Right ventricle myocardium superior (tissue), 1 donor: ENCODE results near the gene LRCH4. TPM values are rescaled to one million over a fixed set of nuclear protein-coding genes. Genes with fewer than 3 reads are reported as not detected.
A peak's percentile ranks its signal among the peaks of the same experiment; 100 is the strongest.

ENCODE experiments used
- ATAC-seq: fragments of 200-7000 bp; cut with Tn5 transposase; one replicate; pipeline ENCODE4 v1.9.1; 2020; ENCODE audit warnings: mild to moderate bottlenecking; ENCODE audit not compliant: poor library complexity
- DNase-seq: peaks from one replicate; pipeline ENCODE4 v3.0.0-alpha.2; 2020
- intact Hi-C: fragments of 100-400 bp; cut with DNase I; formaldehyde crosslinking; loops from one replicate; pipeline ENCODE4 v1.11.2; 2022
- total RNA-seq: library from RNA; stranded (reverse); fragmentation: NEBNext Ultra II Directional; extraction: Animal tissue kit (Norgen Biotek cat#: 25700); gene quantifications from one replicate; pipeline ENCODE4 v1.2.1, GENCODE V29; 2021
- donor health status: DM: no; HTN: yes; CAD: no; lungs with severe emphysema.

Gene LRCH4
- total RNA-seq, 1 donor from 2014 or later, result 22.8 TPM

DNA sequence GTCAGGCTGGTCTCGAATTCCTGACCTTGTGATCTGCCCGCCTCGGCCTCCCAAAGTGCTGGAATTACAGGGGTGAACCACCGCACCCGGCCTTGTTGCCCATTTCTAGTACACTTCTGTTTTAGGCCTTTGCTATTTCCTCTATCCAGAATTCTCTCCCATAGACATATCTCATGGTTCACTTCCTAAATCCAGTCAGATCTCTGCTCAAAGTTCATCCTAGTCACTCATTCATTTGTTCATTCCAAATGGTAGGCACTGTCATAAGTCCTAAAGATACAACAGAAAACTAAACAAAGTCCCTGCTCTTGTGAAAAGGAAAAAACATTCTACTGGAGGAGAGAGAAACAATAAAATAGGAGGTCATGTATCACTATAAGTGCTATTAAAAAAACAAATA lies 24.0 kb upstream of the LRCH4 start:
- no peak for ATAC-seq
- no peak for DNase-seq
- intact Hi-C loops, result no loop called here

DNA sequence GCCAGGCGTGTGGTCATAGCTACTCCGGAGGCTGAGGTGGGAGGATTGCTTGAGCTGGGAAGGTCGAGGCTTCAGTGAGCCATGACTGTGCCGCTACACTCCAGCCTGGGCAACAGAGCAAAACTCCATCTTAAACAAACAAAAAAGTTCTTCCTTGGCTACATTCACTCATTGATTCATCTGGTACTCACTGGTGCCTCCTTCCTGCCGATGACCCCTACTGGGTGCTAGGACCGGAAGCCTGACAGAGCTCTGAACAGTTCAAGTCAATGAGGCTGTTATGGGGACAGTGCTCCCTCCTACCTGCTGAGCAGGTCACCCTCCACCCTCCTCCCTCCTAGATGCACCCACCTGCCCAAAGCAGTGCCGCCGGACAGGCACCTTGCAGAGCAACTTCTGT lies 21.2 kb upstream of the LRCH4 start:
- intact Hi-C loops, result no loop called here
- DNase-seq (no peak), ATAC-seq (no peak)

- no peak for ATAC-seq
- intact Hi-C loops, result no loop called here
- DNase-seq, result no peak
Measured at GRCh38 chr7:100606313-100606712, 20.4 kb upstream of the LRCH4 start.

GRCh38 chr7:100604976-100605911 lies 19.3 kb upstream of the LRCH4 start:
- ATAC-seq (peak; percentile 36), DNase-seq (peak; percentile 71)
- intact Hi-C loops, result loop anchor here (5.0 kb wide), 1 partner anchor 87 kb away; the partner anchor contains the start of gene GIGYF1

GRCh38 chr7:100604028-100604975 lies 18.4 kb upstream of the LRCH4 start:
- intact Hi-C loops, result loop anchor here (5.0 kb wide), 1 partner anchor 88 kb away; the partner anchor contains the start of gene GIGYF1
- ATAC-seq, result peak; percentile 85
- DNase-seq, result peak; percentile 90

DNA sequence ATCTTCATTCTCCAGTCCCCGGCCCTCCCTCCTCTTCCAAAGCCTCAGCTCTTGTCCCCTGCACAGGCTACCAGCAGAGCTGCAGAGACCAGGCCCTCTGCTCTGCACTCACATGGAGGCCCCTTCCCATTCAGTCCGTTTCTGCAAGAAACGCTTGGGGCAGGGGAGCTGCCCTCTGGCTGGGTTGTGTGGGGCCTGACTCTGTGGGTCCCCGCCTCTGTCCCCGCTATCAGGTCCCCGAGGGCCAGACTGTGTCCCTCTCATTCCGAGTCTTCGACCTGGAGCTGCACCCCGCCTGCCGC lies 17.7 kb upstream of the LRCH4 start:
- ATAC-seq (no peak), DNase-seq (no peak)
- intact Hi-C loops, result loop anchor here (5.0 kb wide), 1 partner anchor 89 kb away; the partner anchor contains the start of gene GIGYF1

DNA sequence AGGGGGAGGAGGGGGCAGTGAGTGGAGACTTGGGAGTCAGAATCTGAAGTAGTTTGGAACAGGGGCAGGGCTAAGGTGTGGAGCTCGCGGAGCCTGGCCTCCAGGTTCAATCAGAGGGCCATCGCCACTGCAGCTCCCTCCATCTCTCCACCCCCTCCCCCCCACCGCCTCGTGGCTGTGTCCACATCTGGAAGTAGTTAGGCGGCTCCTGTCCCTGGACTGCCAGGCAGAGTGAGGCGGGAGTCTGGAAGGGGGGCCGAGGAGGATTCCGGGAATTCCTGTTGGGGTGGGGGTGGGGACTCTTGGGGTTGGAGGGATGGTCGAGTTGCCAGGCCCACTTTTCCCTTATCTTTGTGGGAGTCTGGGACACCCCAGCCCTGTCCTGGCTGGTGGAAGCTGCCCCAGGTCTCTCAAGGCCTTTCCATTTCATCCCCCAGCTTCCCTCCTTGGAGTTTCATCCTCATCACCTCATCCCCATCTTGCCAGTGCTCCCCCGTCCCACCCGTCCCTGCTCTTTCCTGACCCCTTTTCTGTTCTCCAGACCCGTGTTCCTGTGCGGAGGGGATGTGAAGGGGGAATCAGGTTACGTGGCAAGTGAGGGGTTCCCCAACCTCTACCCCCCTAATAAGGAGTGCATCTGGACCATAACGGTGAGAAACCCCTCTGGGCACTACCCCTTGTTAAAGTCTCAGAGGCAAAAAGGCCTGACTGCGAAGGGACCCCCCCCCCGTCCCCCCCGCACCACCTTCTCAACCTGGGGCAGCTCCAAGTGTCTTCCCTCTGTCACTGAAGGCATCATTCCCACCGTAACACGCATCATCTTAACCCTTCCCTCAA lies 17.2 kb upstream of the LRCH4 start:
- intact Hi-C loops, result loop anchor here (5.0 kb wide), 1 partner anchor 89 kb away; the partner anchor contains the start of gene GIGYF1
- ATAC-seq (peak; percentile 52), DNase-seq (peak; percentile 87)

- ATAC-seq (no peak), DNase-seq (no peak)
- intact Hi-C loops, result loop anchor here (5.0 kb wide), 1 partner anchor 92 kb away; the partner anchor contains the start of gene GIGYF1
Measured at GRCh38 chr7:100600730-100601038, 14.8 kb upstream of the LRCH4 start.

DNA sequence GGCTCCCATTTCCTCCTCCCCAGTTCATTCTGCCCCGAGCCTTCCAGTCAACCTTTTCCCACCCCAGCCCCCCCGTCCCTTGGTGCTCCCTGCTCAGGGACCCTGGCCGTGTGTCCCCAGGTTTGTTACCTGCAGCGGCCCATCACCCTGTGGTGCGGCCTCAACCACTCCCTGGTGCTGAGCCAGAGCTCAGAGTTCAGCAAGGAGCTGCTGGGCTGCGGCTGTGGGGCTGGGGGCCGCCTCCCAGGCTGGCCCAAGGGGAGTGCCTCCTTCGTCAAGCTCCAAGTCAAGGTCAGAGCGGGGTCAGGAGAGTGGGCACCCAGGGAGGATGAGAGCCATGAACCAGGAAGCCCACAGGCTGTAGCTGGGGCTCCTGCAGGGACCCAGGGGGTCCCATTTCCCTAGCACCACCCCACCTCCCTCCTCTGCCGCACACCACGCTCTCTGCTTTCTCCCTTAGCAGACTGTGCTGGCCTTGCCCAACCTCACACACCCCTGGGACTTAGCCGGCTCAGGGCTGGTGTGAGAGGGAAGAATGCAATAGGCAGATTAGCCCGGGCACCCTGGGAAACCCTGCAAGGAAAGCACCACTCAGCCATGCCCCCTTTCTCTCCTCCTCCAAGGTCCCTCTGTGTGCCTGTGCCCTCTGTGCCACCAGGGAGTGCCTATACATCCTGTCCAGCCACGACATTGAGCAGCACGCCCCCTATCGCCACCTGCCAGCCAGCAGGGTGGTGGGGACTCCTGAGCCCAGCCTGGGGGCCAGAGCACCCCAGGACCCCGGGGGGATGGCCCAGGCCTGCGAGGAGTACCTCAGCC lies 14.2 kb upstream of the LRCH4 start:
- DNase-seq (no peak), ATAC-seq (no peak)
- intact Hi-C loops, result loop anchor here (5.0 kb wide), 1 partner anchor 92 kb away; the partner anchor contains the start of gene GIGYF1

DNA sequence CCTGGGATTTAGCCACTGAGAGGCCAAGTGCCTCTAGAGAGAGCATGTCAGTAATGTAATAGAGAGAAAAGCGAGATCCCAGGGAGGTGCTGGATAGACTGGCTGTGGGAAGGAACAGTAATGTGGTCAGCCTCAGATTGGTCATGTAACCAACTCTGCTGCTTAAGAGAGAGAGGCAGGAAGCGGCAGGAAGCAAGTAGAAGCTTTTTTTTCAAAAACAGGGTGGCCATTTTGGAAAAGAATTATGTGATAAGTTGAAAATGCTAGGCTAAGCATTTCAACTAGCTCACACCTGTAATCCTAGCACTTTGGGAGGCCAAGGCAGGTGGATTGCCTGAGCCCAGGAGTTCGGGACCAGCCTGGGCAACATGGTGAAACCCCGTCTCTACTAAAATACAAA lies 12.5 kb upstream of the LRCH4 start:
- intact Hi-C loops, result no loop called here
- no peak for DNase-seq
- no peak for ATAC-seq

- DNase-seq, result no peak
- ATAC-seq, result no peak
- intact Hi-C loops, result no loop called here
Measured at GRCh38 chr7:100595188-100595587, 9.3 kb upstream of the LRCH4 start.

DNA sequence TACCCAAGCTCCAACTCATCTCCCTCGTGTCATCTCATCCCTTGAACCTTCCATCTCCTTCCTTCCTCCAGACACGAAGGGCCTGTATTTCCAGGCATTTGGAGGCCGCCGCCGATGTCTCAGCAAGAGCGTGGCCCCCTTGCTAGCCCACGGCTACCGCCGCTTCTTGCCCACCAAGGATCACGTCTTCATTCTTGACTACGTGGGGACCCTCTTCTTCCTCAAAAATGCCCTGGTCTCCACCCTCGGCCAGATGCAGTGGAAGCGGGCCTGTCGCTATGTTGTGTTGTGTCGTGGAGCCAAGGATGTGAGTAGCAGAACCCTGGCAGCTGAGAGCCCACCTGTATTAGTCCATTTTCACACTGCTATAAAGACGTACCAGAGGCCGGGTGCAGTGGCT lies 5.7 kb upstream of the LRCH4 start:
- intact Hi-C loops, result no loop called here
- ATAC-seq (no peak), DNase-seq (no peak)

DNA sequence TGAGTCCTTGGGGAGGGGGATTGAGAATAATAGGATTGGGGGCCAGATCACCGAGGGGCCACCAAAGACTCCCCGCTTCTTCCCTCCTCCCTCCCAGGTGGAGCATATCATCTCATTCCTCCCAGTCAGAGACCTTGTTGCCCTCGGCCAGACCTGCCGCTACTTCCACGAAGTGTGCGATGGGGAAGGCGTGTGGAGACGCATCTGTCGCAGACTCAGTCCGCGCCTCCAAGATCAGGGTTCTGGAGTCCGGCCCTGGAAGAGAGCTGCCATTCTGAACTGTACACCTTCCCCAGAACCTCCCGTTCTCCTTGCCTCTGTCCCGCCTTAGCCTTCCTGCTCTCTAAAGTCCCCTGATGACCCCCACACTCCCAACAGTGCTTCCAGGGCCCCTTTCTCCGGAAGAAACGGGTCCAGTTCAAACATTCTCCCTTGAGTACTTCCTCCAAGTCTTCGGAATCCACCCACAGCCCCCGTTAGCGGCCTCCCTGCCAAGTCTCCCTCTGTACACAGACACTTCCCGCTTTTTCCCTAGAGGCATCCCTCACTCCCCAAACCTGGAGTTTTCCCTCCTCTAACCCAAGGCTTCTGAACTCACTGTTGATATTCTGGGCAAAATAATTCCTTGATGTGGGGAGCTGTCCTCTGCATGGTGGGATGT lies 4.3 kb upstream of the LRCH4 start:
- intact Hi-C loops, result no loop called here
- peak; percentile 68 for DNase-seq

DNA sequence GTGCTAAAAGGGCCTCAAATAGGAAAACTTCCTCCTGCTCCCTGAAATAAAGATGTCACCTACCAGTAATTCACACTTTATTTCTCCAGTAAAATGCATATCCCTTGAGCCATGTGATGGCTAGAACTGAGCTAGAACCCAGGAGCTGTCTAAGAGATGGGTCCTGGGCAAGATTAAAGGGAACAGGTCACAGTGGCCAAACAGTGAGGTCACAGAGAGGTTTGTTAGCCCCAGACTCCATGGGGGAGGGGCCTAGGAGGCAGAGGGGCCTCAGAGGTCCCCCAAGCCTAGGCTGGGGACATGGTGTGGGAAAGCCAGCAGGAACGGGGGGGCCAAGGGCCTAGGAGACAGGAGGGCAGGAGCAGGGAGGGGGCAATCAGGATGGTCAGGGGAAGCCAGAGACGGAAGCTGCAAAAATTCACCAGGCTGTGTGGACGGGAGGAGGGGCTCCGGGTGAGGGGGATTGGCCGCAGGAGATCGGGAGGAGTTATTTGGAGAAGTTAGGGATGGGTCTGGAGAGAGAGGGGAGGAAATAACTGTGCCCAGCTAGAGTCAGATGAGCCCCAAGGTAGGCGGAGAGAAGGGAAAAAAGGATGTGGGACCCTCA lies 3.5 kb upstream of the LRCH4 start:
- ATAC-seq (no peak), DNase-seq (no peak)
- intact Hi-C loops, result no loop called here

More for the DNA sequence above, 4.3 kb upstream of the LRCH4 start:
- no peak for ATAC-seq

DNA sequence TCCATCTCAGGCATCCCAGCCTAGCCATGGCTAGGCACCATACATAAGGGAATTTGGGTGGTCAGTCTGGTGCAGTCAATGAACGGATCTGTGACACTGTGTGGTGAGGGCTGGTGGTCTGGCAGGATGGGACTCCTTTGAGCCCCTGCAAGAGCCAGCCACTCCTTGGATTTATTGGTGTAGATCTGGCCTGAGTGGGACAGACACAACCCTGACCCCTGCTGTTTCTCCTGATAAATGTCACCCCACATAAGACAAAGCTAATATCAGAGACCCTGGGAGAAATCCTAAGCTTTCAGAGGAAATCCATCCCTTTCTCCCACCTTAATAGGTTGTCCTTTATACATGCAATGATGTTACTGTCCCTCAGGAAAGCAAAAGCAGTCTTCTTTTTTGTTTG lies 2.5 kb upstream of the LRCH4 start:
- ATAC-seq (no peak), DNase-seq (no peak)
- intact Hi-C loops, result no loop called here

GRCh38 chr7:100586266-100587025 lies 517 bp upstream of the LRCH4 start, which contains the start of gene FBXO24:
Gene FBXO24, plus strand, starts transcription at chr7:100586328. Its CDS starts 298 bp downstream, at chr7:100586626.
- ATAC-seq, result peak; percentile 91
- intact Hi-C loops, result no loop called here
- DNase-seq, result peak; percentile 100
